HUDEP-2 (cell line): ENCODE results near the gene ZNF287.
"Not testable (repeated sequence)": the region's sequence is repeated elsewhere in the genome, so short reads cannot be mapped to it uniquely, and the experiment has no call there.

Experiments
- DNase-seq, 76 experiments: peaks; one replicate each; lab custom pipeline; 2025; ENCODE audit not compliant: unreplicated experiment in 76 of 76; lab: John Stamatoyannopoulos, UW

The ZNF287 gene

DNA sequence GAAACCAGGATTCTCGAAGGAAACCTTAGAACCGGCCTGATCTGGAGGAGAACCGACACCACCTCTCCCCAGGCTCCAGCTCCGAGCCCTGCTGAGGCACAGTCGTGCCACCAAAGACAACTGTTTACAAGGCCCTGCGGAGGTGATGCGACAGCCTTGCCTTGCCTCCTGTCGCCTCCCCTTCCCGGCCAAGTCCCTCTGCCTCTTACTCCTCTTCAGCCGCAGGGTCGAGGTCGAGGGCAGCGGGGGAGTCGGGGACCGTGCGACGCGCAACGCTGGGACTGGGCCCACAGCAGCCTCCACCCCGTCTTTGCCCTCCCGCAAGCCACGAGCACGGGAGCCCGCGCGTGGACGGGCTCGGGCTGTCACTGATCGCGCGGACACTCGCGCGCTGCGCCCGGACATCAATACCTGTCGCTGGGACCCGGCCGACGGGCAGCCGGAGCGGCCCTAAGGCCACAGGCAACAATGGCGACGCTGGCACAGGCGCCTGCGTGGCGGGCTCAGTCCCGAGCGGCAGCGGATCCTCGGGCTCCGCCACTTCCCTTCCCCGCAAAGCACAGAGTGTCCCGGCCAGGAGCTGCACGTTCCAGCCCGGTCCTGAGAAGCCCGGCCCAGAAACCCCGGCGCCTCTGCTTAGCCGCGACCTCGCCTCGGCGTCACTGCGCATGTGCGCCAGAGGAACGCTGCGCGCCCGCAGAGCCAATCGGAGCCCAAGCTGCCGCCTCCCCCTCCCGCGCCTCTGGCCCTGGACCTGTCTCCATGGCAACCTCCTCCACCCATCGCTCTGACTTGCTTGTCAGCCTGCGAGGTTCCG, at the start of gene ZNF287:
Gene ZNF287 (minus strand): TSS at position 664 of the 817 bp plus-strand sequence. CDS start 1,473 bp downstream, outside the sequence.
- DNase-seq, result peak in 58 of 76 experiments; percentile 7 to 88 (median 63)

DNA sequence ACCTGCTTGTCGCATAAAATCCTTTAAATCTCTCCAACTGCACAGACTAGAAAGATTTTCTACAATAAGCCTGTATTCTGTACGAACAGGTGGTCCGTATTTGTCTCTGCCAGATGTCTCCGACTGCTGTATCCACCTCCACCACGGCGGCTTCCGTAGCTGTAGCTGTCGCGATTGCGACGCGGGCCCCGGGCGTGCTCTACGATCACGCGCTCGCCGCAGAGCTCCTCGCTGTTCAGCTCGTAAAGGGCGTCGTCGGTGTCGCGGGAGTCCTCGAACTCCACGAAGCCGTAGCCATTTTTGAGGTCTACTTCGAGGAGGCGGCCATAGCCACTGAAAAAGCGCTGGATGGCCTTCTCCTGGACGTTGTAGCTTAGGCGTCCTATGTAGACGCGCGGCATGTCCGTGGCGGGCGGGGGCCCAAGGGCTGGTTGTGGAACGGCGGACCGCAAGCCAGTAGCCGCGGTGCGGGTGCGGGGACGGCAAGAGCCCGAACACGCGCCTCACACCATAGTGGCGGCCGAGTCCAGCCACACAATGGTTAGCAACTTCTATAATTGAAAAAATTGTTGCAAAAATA, 48.6 kb upstream of the ZNF287 start:
- no peak for DNase-seq

DNA sequence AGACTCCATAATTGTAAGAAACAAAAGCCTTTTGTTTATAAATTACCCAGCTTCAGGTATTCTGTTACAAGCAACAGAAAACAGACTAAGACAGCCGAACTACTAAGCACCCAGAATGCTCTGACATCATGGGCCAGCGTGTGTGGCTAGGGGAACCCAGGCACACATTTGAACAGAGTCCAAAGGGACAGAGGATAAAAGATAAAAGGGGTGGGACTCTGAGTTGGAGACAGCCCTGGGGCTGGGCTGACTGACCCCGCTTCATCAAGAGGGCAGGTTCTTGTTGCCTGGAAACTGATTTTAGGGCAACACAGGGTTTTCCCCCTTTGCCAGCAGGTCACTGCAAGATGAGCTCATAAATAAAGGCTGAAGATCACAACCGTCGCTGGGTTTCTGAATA, 30.5 kb upstream of the ZNF287 start:
- DNase-seq, result peak in 5 of 76 experiments; percentile 0 to 8 (median 2)

DNA sequence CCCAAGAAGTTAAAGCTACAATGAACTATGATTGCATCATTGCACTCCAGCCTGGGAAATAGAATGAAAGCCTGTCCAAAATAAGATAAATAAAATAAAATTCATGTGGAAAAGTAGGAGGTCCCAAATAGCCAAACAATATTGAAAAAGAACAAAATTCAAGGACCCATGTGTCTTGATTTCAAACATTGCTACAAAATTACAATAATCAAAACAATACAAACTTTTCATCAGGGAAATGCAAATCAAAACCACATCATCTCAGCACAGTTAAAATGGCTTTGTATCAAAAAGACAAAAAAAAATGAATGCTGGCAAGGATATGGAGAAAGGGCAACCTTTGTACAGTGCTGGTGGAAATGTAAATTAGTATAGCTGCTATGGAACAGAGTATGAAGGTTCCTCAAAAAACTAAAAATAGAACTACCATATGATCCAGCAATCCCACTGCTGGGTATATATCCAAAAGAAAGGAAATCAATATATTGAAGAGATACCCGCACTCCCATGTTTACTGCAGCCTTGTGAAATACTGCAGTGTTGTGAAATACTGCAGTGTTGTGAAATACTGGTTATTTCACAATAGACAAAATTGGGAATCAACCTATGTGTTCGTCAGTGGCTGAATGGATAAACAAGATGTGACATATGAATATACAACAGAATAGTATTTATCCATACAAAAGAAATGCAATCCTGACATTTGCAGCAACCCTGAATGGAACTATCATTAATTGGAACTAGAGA, 24.5 kb upstream of the ZNF287 start:
- no peak for DNase-seq

DNA sequence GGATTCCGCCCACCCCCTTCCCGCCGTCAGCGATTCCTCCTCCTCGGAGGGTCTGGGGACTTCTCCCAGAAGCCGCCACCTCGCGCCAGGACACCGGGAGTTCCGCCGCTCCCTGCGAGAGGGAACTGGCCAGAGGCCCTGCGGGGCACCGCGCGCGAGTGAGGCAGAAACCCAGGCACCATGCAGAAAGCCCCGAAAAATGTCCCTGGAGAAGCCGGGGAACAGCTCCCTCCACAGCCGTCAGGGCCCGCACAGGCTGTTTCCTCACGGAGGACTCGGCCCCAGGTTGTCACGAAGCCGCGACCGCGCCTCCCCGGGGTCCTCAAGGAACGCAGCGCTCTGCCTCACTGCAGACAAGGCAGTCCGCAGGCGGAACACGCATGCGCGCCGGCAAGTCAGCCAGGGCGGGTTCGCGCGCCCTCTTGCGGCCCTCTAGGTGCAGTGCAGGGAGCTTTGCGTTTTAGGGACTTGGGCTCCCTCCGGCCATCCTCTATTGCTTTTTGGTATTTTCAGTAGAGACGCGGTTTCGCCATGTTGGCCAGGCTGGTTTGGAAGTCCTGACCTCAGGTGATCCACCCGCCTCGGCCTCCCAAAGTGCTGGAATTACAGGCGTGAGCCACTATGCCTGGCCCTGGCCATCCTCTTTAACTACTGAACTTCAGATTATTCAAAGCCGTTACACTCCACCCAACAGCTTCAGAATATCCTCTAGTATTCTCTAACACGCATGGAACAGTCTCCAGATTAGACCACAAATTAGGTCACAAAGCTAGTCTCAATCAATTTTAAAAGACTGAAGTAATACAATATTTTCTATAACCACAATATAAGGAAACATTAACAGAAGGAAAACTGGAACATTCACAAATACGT, 20.3 kb upstream of the ZNF287 start:
- DNase-seq, result peak in 73 of 76 experiments; percentile 17 to 88 (median 72)

DNA sequence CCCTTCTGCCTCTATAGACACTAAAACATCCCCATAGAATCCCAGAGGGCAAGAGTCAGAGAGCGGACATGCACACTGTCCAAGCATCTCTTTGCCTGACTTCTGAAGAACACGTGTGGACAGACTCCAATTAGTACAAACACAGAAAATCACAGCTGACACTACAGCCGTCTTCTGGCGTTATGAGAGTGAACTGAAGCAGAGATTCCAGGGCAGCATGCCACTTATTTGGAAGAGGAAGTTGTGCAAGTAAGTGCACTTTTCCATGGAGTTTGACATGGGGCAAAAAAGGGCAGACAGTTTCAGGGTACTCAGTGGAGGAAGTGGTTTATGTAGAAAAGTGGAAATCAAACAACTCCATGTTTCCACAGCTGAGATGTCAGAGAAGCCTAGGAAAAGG, 16.8 kb upstream of the ZNF287 start:
- no peak for DNase-seq

DNA sequence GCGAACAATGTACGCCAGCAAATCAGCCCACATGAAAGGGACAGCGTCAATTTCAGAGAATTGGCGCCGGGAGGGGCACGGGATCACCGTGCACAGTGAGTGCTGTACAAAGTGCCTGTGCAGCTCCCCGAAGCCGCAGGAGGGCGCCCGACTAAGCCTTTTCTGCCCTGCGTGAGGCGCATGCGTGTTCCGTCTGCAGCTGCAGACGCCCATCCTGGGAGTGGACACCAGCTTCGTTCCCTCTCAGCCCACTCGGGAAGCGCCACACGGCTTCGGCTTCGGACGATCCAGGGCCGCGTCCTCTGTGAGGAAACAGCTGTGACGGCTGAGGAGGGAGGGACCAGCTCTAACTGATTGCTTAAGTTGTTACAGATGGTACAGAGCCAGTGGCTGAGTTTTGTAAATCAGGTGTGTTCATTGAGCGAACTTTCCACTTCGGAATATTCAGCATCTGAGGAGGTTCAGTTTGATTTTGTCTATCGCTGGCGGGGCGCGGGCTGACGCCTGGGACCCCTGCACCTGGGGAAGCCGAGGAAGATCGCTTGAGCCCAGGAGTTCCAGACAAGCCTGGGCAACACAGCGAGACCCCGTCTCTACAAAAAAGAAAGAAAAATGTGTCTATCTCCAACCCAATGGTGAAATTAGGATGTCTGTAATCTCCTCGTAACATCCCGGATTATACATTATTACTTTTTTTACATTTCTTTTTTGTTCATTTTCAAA, 15.4 kb upstream of the ZNF287 start:
- peak in 62 of 76 experiments; percentile 3 to 74 (median 54) for DNase-seq

DNA sequence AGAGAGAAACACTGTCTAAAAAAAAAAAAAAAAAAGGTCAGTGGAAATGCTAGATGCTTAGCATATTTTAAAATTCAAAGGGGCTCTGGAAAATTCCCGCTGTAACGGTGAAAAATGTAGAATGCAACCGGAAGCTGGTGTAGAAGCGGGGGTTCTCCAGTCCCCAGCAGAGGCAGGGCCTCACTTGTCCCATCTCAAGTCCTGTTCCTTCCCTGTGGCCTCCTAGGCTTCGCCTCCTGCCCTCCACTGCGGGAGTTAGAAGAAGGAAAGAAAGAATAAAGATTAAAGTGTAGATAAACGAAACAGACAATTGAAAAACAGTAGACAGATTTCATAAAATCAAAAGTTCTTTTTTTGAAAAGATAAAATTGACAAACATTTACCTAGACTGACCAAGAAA, 14.8 kb upstream of the ZNF287 start:
- no peak for DNase-seq

DNA sequence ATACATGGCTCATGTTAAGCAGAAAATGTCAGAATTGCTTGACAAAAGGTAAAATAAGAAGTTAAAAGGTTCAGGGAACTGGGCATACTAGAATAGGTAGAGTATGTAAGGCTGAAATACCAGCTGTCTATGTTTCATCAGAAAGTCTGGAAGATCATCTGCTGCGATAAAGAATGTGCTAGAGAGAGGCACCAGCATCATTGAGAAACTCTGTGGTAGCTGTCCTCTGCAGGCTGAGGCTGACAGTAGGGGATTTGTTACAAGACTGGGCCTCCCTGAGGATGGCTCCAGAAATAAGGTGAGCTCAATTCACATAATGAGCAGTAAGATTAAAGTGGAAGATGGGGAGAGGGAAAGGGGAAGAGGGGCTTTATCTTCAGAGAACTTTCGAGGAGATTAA, 4.5 kb upstream of the ZNF287 start:
- DNase-seq, result no peak

DNA sequence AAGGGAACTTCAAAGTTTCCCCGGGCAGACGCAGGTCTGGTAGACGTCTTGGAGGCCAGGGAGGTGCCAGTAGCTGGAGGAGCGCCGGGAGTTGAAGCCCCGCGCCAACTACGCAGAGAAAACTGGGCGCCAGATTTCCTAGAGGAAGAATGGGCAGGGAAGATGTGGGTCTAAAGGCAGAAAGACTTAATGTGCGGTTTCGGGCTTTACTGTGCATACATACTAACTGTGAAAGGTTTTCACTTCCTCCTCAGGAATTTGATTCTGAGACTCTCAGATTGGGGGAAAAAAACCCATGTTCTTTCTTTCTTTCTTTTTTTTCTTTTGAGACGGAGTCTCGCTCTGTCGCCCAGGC, 331 bp upstream of the ZNF287 start:
- no peak for DNase-seq

DNA sequence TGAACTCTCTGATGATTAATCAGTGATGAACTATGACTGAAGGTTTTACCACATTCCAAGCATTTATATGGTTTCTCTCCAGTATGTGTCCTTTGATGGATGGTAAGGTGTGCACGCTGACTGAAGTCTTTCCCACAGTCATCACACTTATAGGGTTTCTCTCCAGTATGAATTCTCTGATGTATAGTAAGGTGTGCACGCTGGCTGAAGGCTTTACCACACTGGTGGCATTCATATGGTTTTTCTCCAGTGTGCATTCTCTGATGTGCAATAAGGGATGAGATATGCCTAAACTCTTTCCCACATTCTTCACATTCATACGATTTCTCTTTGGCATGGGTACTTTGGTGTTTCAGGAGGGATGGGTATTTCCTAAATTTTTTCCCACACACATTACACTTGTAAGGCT, 16.4 kb downstream of the ZNF287 start:
- no peak for DNase-seq

DNA sequence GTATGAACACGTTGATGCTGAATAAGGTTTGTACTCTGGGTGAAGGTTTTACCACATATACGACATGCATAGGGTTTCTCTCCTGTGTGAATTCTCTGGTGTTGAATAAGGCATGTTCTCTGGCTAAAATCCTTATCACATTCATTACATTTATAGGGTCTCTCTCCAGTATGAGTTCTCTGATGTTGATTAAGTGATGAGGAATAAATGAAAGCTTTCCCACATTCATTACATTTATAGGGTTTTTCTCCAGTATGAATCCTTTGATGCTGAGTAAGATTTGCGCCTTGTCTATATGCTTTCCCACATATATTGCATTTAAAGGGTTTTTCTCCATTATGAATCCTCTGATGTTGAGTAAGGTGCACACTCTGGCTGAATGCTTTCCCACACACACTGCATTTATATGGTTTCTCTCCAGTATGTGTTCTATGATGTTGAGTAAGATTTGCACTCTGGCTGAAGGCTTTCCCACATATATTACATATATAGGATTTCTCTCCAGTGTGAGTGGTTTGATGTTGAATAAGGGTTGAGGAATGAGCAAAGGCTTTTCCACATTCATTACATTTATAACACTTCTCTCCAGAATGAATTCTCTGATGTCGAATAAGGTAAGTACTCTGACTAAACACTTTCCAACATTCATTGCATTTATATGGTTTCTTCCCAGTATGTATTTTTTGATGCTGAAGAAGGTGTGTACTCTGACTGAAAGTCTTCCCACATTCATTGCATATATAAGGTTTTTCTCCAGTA, 16.9 kb downstream of the ZNF287 start:
- DNase-seq, result no peak

DNA sequence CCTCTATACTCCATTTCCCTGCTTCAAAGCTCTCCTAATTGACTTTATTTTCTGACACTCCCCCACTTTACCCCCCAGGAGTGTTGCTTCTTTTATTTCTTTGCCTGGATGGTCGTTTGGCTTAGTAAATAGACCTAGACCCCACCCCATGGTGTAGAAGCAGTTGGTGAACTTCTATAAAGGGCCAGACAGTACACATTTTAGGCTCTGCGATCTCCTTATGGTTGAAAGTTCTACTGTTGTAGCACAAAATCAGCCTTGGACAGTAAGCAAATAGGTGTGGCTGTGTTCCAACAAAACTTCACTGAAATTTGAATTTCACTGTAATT, 31.9 kb downstream of the ZNF287 start:
- DNase-seq, result no peak

DNA sequence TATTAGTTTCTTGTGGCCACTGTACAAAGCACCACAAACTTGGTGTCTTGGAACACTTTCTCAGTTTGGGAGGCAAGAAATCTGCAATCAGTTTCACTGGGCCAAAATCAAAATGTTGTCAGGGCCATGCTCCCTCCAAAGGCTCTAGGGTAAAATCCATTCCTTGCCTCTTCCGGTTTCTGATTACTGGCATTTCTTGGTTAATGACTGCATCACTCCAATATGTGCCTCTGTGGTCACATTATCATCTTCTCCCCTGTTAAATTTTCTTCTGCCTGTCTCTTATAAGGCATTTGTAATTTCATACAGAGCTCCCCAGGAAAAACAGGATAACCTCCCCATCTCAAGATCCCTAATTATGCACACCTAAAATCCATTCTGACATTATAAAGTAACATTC, 34.8 kb downstream of the ZNF287 start:
- no peak for DNase-seq

DNA sequence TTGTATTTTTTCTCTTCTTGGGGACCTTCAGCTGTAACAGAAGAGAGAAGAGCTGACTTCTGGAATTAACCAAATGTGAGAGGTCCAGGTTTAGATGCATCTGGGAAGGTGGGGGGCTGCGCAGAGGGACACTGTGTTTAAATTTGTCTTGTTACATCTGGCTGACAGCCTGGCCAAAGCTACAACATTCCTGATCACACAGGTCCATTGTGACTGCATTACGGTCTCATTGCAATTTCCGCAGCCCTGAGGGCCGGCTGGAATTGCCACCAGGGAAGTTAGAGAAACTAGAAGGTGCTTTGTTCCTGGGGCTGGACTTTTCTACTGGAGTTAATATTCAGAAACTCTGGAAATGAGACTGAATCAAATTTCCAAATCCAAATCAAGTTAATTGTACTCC, 39.1 kb downstream of the ZNF287 start:
- DNase-seq, result no peak

DNA sequence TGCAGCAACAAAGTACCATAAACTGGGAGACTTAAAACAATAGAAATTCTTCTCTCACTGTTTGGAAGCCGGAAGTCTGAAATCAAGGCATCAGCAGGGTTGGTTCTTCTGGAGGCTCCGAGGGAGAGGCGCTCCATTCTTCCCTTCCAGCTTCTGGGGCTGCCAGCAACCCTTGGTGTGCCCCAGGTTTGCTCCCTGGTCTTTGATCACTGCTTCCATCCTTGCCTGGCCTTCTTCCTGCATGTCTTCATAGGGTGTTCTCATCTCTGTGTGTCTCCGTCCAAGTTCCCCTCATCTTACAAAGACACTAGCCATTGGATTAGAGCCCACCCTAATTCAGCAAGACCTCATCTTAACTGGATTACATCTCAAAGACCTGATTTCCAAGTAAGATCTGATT, 41.7 kb downstream of the ZNF287 start:
- DNase-seq, result no peak

DNA sequence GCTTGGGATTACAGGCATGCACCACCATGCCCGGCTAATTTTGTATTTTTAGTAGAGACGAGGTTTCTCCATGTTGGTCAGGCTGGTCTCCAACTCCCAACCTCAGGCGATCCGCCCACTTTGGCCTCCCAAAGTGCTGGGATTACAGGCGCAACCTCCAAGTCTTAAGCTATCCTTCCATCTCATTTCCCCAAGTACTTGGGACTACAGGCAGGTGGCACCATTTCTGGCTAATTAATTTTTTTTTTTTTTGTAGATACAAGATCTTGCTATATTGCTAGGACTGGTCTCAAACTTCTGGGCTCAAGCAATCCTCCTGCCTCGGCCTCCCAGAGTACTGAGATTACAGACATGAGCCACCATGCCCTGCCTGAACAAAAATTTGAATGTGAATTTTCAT, 43.4 kb downstream of the ZNF287 start:
- not testable (repeated sequence) for DNase-seq

DNA sequence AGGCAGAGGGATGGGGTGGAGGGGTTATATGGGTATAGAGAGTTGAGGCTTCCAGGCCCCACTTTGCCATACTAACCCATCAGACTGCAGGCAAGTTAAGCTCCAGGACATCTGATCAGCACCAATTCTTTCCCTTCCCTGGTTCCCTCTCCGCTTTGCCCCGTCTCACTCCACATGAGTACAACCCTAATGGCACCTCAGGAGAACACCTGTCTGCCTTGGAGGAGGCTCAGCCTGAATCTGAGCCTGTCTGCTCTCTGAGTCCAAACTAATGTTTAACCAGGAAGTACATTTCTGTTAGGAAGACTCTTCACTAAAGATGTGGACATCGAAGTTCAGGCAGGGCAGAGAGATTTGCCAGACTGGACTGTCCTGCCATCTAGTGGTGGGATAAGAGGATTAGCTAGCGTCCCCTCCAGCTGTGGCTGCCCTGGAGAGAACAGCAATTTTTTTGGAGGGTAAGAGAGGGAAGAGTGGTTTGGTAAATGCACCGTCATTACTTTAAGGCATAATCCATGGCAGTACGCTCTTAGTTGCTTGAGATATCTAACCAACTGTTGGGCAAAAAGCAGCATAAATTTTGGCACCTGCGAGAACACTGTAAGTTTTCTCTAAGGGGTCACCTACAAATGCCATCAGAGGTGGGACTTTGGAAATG, 47.8 kb downstream of the ZNF287 start:
- DNase-seq, result peak in 70 of 76 experiments; percentile 3 to 87 (median 55)

DNA sequence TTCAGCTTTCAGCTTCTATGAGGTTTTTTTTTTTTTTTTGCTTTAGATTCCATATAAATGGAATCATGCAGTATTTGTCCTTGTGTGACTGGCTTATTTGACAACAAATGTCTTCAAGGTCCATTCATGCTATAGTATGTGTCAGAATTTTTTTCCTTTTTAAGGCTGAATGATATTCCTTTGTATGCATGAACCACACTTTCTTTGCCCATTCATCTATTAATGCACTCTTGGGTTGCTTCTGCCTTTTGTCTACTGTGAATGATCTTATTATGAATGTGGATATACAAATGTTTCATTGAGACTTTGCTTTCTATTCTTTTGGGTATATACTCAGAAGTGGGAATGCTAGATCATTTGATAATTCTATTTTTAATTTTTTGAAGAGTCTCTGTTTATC, 50.0 kb downstream of the ZNF287 start:
- no peak for DNase-seq
